A549 (cell line): ENCODE results near the gene CRYGN. TPM values are rescaled to one million over a fixed set of nuclear protein-coding genes. Genes with fewer than 3 reads are reported as not detected.
A peak's percentile ranks its signal among the peaks of the same experiment; 100 is the strongest.

ENCODE experiments used
- ATAC-seq, 2 experiments: fragments of 200-7000 bp in 1 of 2; fragments of >200 bp in 1 of 2; cut with Nextera tagmentation in 1 of 2; cut with Tn5 transposase in 1 of 2; 3 replicates each; pipeline versions ENCODE4 v1.8.0 to v1.9.1; 2018 to 2020; ENCODE audit warnings: mild to moderate bottlenecking in 1 of 2, moderate library complexity in 1 of 2
- CTCF ChIA-PET: fragments of 300-600 bp; sonication (Branson Sonifier 250); formaldehyde crosslinking; extraction: SDS; loops from one replicate; lab custom pipeline; 2021; ENCODE audit warnings: antibody characterized with exemption, inconsistent platforms; lab: Yijun Ruan, JAX
- POLR2A ChIA-PET: fragments of 350-600 bp; formaldehyde crosslinking; extraction: SDS; loops from one replicate; lab custom pipeline; 2021; ENCODE audit warnings: antibody characterized with exemption, inconsistent platforms; lab: Yijun Ruan, JAX
- DNase-seq, 2 experiments: peaks; one replicate each; pipeline versions ENCODE4 v3.0.0 to v3.0.0-alpha.2; 2011 to 2016; ENCODE audit warnings: low read depth in 1 of 2, low spot score in 1 of 2
- FAIRE-seq: peaks from 2 replicates; lab custom pipeline; 2011; peaks lifted over from hg19 to GRCh38; lab: Jason Lieb, UNC
- H3K27ac ChIP-seq, 2 experiments: fragments of >200 bp; sonication (Bioruptor Twin); formaldehyde crosslinking; 3 replicates each; pipeline ENCODE4 v1.5.1; 2016 to 2017
- H3K4me1 ChIP-seq: fragments of >200 bp; sonication (Bioruptor Twin); formaldehyde crosslinking; 3 replicates; pipeline ENCODE4 v1.6.1; 2016
- H3K4me2 ChIP-seq: fragments of >200 bp; sonication (Bioruptor Twin); formaldehyde crosslinking; 3 replicates; pipeline ENCODE4 v1.6.1; 2016
- H3K4me3 ChIP-seq: fragments of >200 bp; sonication (Bioruptor Twin); formaldehyde crosslinking; 3 replicates; pipeline ENCODE4 v1.5.1; 2016
- H3K9me3 ChIP-seq: fragments of >200 bp; sonication (Bioruptor Twin); formaldehyde crosslinking; 3 replicates; pipeline ENCODE4 v1.6.1; 2016
- ATOH8 ChIP-seq: fragments of 250-450 bp; sonication (Bioruptor Pico); IDR thresholded peaks from 2 replicates; pipeline ENCODE4 v1.5.0; 2020; ENCODE audit warnings: low read depth, mild to moderate bottlenecking, moderate library complexity
- CEBPB ChIP-seq, 2 experiments: fragments of >200 bp in 1 of 2; sonication (Bioruptor Twin) in 1 of 2; formaldehyde crosslinking in 1 of 2; IDR thresholded peaks; 2 replicates each; pipeline ENCODE4 v1.6.1; 2012 to 2016
- CTCF ChIP-seq: fragments of >200 bp; sonication (Bioruptor Twin); formaldehyde crosslinking; IDR thresholded peaks from 3 replicates; pipeline ENCODE4 v1.5.1; 2016
- EP300 ChIP-seq, 2 experiments: fragments of >200 bp; sonication (Bioruptor Twin); formaldehyde crosslinking; IDR thresholded peaks; 2 replicates in 1 of 2; 3 replicates in 1 of 2; pipeline ENCODE4 v1.6.1; 2016 to 2017
- ESRRA ChIP-seq: fragments of 150-350 bp; IDR thresholded peaks from 2 replicates; pipeline ENCODE4 v1.6.1; 2014; ENCODE audit warnings: mild to moderate bottlenecking, low read length, borderline replicate concordance
- FOSB ChIP-seq: fragments of 250-450 bp; sonication (Bioruptor Pico); IDR thresholded peaks from 2 replicates; pipeline ENCODE4 v1.5.0; 2020; ENCODE audit warnings: mild to moderate bottlenecking, moderate library complexity
- FOSL2 ChIP-seq, 2 experiments: fragments of 450-650 bp in 1 of 2; fragments of >200 bp in 1 of 2; sonication (Bioruptor Twin) in 1 of 2; formaldehyde crosslinking; IDR thresholded peaks; 2 replicates each; pipeline versions ENCODE4 v1.5.0 to v1.6.1; 2016 to 2020; ENCODE audit warnings: mild to moderate bottlenecking in 1 of 2, moderate library complexity in 1 of 2
- HES2 ChIP-seq: fragments of >200 bp; sonication (Bioruptor Twin); formaldehyde crosslinking; IDR thresholded peaks from 2 replicates; pipeline ENCODE4 v1.6.1; 2016
- HMGXB4 ChIP-seq: fragments of 250-450 bp; sonication (Bioruptor Pico); IDR thresholded peaks from 2 replicates; pipeline ENCODE4 v1.5.0; 2021; ENCODE audit warnings: mild to moderate bottlenecking, moderate library complexity, borderline replicate concordance
- HOXA7 ChIP-seq: fragments of 250-450 bp; sonication (Bioruptor Pico); IDR thresholded peaks from 2 replicates; pipeline ENCODE4 v1.5.0; 2020; ENCODE audit warnings: mild to moderate bottlenecking, moderate library complexity
- HOXB13 ChIP-seq: fragments of 250-450 bp; sonication (Bioruptor Pico); IDR thresholded peaks from 2 replicates; pipeline ENCODE4 v1.5.0; 2020; ENCODE audit warnings: low read depth, mild to moderate bottlenecking, moderate library complexity
- JUNB ChIP-seq: fragments of >200 bp; sonication (Bioruptor Twin); formaldehyde crosslinking; IDR thresholded peaks from 2 replicates; pipeline ENCODE4 v1.6.1; 2016
- MAFK ChIP-seq: fragments of 450-650 bp; IDR thresholded peaks from 2 replicates; pipeline ENCODE4 v1.6.1; 2014; ENCODE audit not compliant: partially characterized antibody
- MYC ChIP-seq: IDR thresholded peaks from 2 replicates; pipeline ENCODE4 v1.6.1; 2012; ENCODE audit warnings: mild to moderate bottlenecking, inconsistent platforms, low read length, improper control_type of control experiment, borderline replicate concordance
- NFE2L2 ChIP-seq: fragments of 150-350 bp; conservative IDR thresholded peaks from 2 replicates; pipeline ENCODE4 v1.6.1; 2014; ENCODE audit warnings: low read length
- RARB ChIP-seq: fragments of 250-450 bp; sonication (Bioruptor Pico); IDR thresholded peaks from 2 replicates; pipeline ENCODE4 v1.8.0; 2021; ENCODE audit warnings: mild to moderate bottlenecking, moderate library complexity
- SREBF2 ChIP-seq: fragments of 450-650 bp; IDR thresholded peaks from 2 replicates; pipeline ENCODE4 v1.6.1; 2014; ENCODE audit warnings: mild to moderate bottlenecking, moderate library complexity
- TFCP2L1 ChIP-seq: fragments of 250-450 bp; sonication (Bioruptor Pico); IDR thresholded peaks from 2 replicates; pipeline ENCODE4 v1.5.0; 2021; ENCODE audit warnings: mild to moderate bottlenecking
- ZC3H11A ChIP-seq: fragments of 450-650 bp; IDR thresholded peaks from 2 replicates; pipeline ENCODE4 v1.6.1; 2014; ENCODE audit warnings: antibody characterized with exemption, mild to moderate bottlenecking
- WGBS: methylation state at CpG from one replicate; pipeline ENCODE4 v1.1.6; 2017; ENCODE audit errors: missing lambda C conversion rate; 5-methylcytosine and 5-hydroxymethylcytosine counted together
- polyA plus RNA-seq, 4 experiments: library from polyadenylated mRNA; depleted of rRNA in 3 of 4; stranded (reverse); fragments of >200 nt; fragmentation: RNase III in 1 of 4; extraction: RNeasy Plus Mini Kit Qiagen cat#74134 plus additional on column Dnase treatment in 1 of 4; gene quantifications; 2 replicates in 3 of 4; 3 replicates in 1 of 4; pipeline ENCODE4 v1.2.3, GENCODE V29; 2011 to 2017

The CRYGN gene
- polyA plus RNA-seq, 2 of the 4 experiments (the other 2 are of a cell fraction): not detected

GRCh38 chr7:151416112-151416940 lies 23.6 kb downstream of the CRYGN start:
- 75% methylated on average over 10 of the region's 10 CpGs for WGBS
- Histone ChIP-seq H3K27ac (peak overlapping the region; percentile 36 to 57; a peak in 4 of 6 replicates), H3K9me3 (peaks cover 24% of the 10 kb centered on the region; the same call in 2 of the 3 replicates), H3K4me3 (no peak overlapping the region), H3K4me2 (peak overlapping the region; percentile 23; the same call in 2 of the 3 replicates), H3K4me1 (peaks cover 21% of the 10 kb centered on the region)
- no peak; a peak in 1 of 6 replicates for ATAC-seq
- DNase-seq: no peak
- FAIRE-seq: no peak
- CTCF ChIA-PET: interaction anchor here (0.7 to 2.2 kb wide), 4 partner anchors 9 to 68 kb away, joined by 3 to 10 read pairs (median 4); no protein-coding TSS in a partner anchor
- POLR2A ChIA-PET: no interaction called here
- TF ChIP-seq EP300 (IDR thresholded peaks at IDR 0.05): no peak

GRCh38 chr7:151415375-151416105 lies 24.4 kb downstream of the CRYGN start:
- FAIRE-seq (no peak), DNase-seq (no peak), ATAC-seq (no peak; a peak in 1 of 6 replicates)
- TF ChIP-seq ATOH8: no peak
- no peak for TF ChIP-seq CTCF
- peak; percentile 27; the same call in 1 of the 2 replicates for TF ChIP-seq JUNB
- TF ChIP-seq EP300 (IDR thresholded peaks at IDR 0.05): peak in 1 of 2 experiments; percentile 27; a peak in 1 of 5 replicates
- TF ChIP-seq HES2: peak; percentile 70; the same call in 1 of the 2 replicates
- TF ChIP-seq CEBPB (IDR thresholded peaks at IDR 0.05): peak; percentile 83 to 94
- no peak overlapping the region for H3K4me3 ChIP-seq
- peaks cover 21% of the 10 kb centered on the region for H3K4me1 ChIP-seq
- WGBS: 16% methylated on average over 3 of the region's 3 CpGs
- peaks cover 20% of the 10 kb centered on the region; the same call in 2 of the 3 replicates for H3K9me3 ChIP-seq
- CTCF ChIA-PET: interaction anchor here (0.7 to 2.2 kb wide), 3 partner anchors 33 to 69 kb away, joined by 3 to 10 read pairs (median 5); no protein-coding TSS in a partner anchor
- peak overlapping the region; percentile 33 to 48; a peak in 3 of 6 replicates for H3K27ac ChIP-seq
- H3K4me2 ChIP-seq: peak overlapping the region; percentile 23; the same call in 2 of the 3 replicates
- POLR2A ChIA-PET: no interaction called here

- FAIRE-seq: no peak
- WGBS: 51% methylated on average over 4 of the region's 4 CpGs
- Histone ChIP-seq H3K4me1 (peaks cover 29% of the 10 kb centered on the region), H3K4me2 (no peak overlapping the region), H3K4me3 (no peak overlapping the region), H3K27ac (no peak overlapping the region), H3K9me3 (0 out of 3 replicates have a peak, but pooled peaks cover 2% of the 10 kb centered on the region)
- CTCF ChIA-PET: interaction anchor here (2.7 kb wide), 1 partner anchor 35 kb away, joined by 13 read pairs; no protein-coding TSS in a partner anchor
- POLR2A ChIA-PET: no interaction called here
- no peak for ATAC-seq
- DNase-seq: no peak
- no peak for TF ChIP-seq HMGXB4 (CRISPR knock-in tag)
- TF ChIP-seq HOXB13 (CRISPR knock-in tag): no peak
- TF ChIP-seq RARB (CRISPR knock-in tag): no peak
- no peak for TF ChIP-seq MYC
- no peak for TF ChIP-seq FOSL2 (IDR thresholded peaks at IDR 0.05)
- no peak for TF ChIP-seq FOSL2 (CRISPR knock-in tag; IDR thresholded peaks at IDR 0.05)
- no peak for TF ChIP-seq ZC3H11A
- TF ChIP-seq NFE2L2: no peak
- no peak for TF ChIP-seq HOXA7 (CRISPR knock-in tag)
- no peak for TF ChIP-seq TFCP2L1 (CRISPR knock-in tag)
- no peak for TF ChIP-seq JUNB
- TF ChIP-seq MAFK: no peak
- no peak for TF ChIP-seq SREBF2
- no peak for TF ChIP-seq ATOH8
- no peak for TF ChIP-seq ESRRA
- no peak for TF ChIP-seq FOSB (CRISPR knock-in tag)
Measured at GRCh38 chr7:151413241-151413640, 26.7 kb downstream of the CRYGN start.
